GM12874 (cell line): Measurements from ENCODE around the gene NUDT7.

Source experiments
- CTCF ChIP-seq: IDR thresholded peaks from 2 replicates; pipeline ENCODE4 v1.5.1; 2011; ENCODE audit warnings: low read depth, mild to moderate bottlenecking, control low read depth, low read length, moderate library complexity; ENCODE audit not compliant: insufficient read depth

NUDT7 gene

GRCh38 chr16:77760800-77761199, 38.5 kb downstream of the NUDT7 start:
- TF ChIP-seq CTCF: no peak

- TF ChIP-seq CTCF: no peak
These were observed 38.9 kb downstream of the NUDT7 start for GRCh38 chr16:77761204-77761603.

GRCh38 chr16:77762262-77762661, 39.9 kb downstream of the NUDT7 start:
- no peak for TF ChIP-seq CTCF

- no peak for TF ChIP-seq CTCF
These were observed 41.7 kb downstream of the NUDT7 start for GRCh38 chr16:77763994-77764393.

- TF ChIP-seq CTCF: no peak
These were observed 44.9 kb downstream of the NUDT7 start for GRCh38 chr16:77767211-77767610.

- no peak for TF ChIP-seq CTCF
These were observed 45.5 kb downstream of the NUDT7 start for GRCh38 chr16:77767826-77768225.

GRCh38 chr16:77775911-77776909, 53.9 kb downstream of the NUDT7 start:
- no peak for TF ChIP-seq CTCF
